SU-DHL-6 (cell line): ENCODE data around the gene PPP1R9B.

Experiments
- H2AFZ ChIP-seq: fragments of 200-600 bp; sonication (generic); 2 replicates; pipeline ENCODE4 v1.6.1; 2014; ENCODE audit warnings: low read depth, mild to moderate bottlenecking, moderate library complexity, mixed read lengths, antibody characterized with exemption, low read length; ENCODE audit not compliant: severe bottlenecking
- H3F3A ChIP-seq: fragments of 200-600 bp; shearing (Covaris generic); 2 replicates; pipeline ENCODE4 v1.6.0; 2016; ENCODE audit warnings: antibody characterized with exemption, mild to moderate bottlenecking; ENCODE audit not compliant: insufficient read depth
- H3K27ac ChIP-seq: fragments of 200-600 bp; sonication (generic); 2 replicates; pipeline ENCODE4 v1.5.1; 2016; ENCODE audit warnings: low read depth, mild to moderate bottlenecking, low read length, moderate library complexity, mixed read lengths
- H3K27me3 ChIP-seq: fragments of 200-600 bp; sonication (generic), shearing (Covaris generic); 2 replicates; pipeline ENCODE4 v1.6.0; 2014; ENCODE audit warnings: mild to moderate bottlenecking, low read length
- H3K36me3 ChIP-seq: fragments of 200-600 bp; sonication (generic); 2 replicates; pipeline ENCODE4 v1.6.1; 2014; ENCODE audit warnings: mild to moderate bottlenecking, low read length, mixed read lengths
- H3K4me2 ChIP-seq: fragments of 300-600, 200-600 bp; shearing (Covaris generic), sonication (generic); 2 replicates; pipeline ENCODE4 v1.6.0; 2014; ENCODE audit warnings: low read length, low read depth, mild to moderate bottlenecking; ENCODE audit not compliant: poor library complexity, severe bottlenecking
- H3K4me3 ChIP-seq: fragments of 200-600 bp; sonication (generic); 2 replicates; pipeline ENCODE4 v1.5.1; 2014; ENCODE audit warnings: antibody characterized with exemption, low read length, mild to moderate bottlenecking, mixed read lengths; ENCODE audit not compliant: insufficient read depth, poor library complexity, severe bottlenecking
- H3K79me2 ChIP-seq: fragments of 200-600 bp; sonication (generic); 2 replicates; pipeline ENCODE4 v1.6.1; 2014; ENCODE audit warnings: mild to moderate bottlenecking, low read length, moderate library complexity; ENCODE audit not compliant: insufficient read depth
- H3K9ac ChIP-seq: fragments of 200-600 bp; sonication (generic); 2 replicates; pipeline ENCODE4 v1.7.0; 2014; ENCODE audit warnings: mild to moderate bottlenecking, low read length
- H3K9me2 ChIP-seq: fragments of 200-600 bp; sonication (generic); replicated peaks from 2 replicates; pipeline ENCODE4 v1.6.1; 2014; ENCODE audit warnings: low read length; ENCODE audit not compliant: insufficient read depth
- H3K9me3 ChIP-seq: fragments of 200-600 bp; sonication (generic); 2 replicates; pipeline ENCODE4 v1.6.1; 2014; ENCODE audit warnings: low read length, mixed read lengths; ENCODE audit not compliant: insufficient read depth
- H4K20me1 ChIP-seq: fragments of 200-600 bp; sonication (generic); 2 replicates; pipeline ENCODE4 v1.6.1; 2014; ENCODE audit warnings: low read depth, mild to moderate bottlenecking, antibody characterized with exemption, low read length, moderate library complexity, mixed read lengths
- EZH2phosphoT487 ChIP-seq: fragments of 200-600 bp; sonication (generic), shearing (Covaris generic); conservative IDR thresholded peaks from 2 replicates; pipeline ENCODE4 v1.6.1; 2018; ENCODE audit warnings: mild to moderate bottlenecking, antibody characterized with exemption, low read length, moderate library complexity, mixed read lengths
- TF ChIP-seq, protein P1 (sequence below): fragments of 200-600 bp; sonication (generic); IDR thresholded peaks from one replicate; pipeline ENCODE4 v1.5.1; 2017; ENCODE audit warnings: antibody characterized with exemption, mild to moderate bottlenecking, low read length, moderate library complexity; ENCODE audit not compliant: insufficient read depth, poor library complexity, severe bottlenecking

PPP1R9B gene

DNA sequence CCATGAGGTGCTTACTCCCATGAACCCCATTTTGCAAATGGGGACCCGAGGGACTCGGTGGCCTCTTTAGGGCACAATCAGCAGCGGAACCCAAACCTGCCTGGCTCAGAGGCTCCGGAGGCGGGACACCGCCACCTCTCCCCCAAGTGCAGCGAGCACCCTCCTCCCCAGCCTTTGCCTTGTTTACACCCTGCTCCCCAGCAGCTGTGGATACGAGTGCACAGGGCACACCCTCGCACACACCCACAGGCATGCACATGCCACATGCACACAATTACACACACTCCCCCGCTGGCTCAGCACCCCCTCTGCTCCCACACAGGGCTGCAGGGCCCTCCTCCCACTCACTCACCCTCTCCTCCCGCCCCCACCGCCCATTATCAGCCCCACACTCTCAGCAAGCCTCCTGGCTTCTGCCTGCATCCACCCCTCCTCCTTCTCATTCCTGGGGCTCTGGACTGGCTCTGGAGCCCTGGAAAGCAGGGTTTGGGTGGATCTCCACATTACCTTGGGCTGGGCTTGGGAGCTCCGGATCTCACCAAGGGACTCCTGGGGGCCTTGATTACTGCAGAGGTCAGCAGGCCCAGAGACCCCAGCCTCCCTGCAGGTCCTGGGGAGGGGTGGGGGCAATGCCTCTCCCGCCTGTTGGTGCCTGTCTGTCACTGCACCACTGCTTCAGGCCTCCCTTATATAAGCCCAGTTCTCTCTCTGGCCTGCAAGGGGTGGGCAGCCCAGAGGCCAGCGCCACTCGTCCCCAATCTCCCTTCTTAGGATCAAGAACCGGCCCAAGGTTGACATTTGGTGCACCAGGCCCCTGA, 48.9 kb downstream of the PPP1R9B start:
- Histone ChIP-seq H3K9me2 (no peaks in the 10 kb centered on the region), H3K36me3 (no peaks in the 10 kb centered on the region), H2AFZ (no peak overlapping the region), H3K4me3 (no peak overlapping the region), H3K27me3 (no peaks in the 10 kb centered on the region), H4K20me1 (no peaks in the 10 kb centered on the region), H3K9ac (no peak overlapping the region), H3F3A (no peaks in the 10 kb centered on the region), H3K27ac (no peak overlapping the region), H3K4me2 (no peak overlapping the region), H3K79me2 (no peaks in the 10 kb centered on the region), H3K9me3 (no peaks in the 10 kb centered on the region)
- no peak for TF ChIP-seq EZH2phosphoT487
- TF ChIP-seq, protein P1, sequence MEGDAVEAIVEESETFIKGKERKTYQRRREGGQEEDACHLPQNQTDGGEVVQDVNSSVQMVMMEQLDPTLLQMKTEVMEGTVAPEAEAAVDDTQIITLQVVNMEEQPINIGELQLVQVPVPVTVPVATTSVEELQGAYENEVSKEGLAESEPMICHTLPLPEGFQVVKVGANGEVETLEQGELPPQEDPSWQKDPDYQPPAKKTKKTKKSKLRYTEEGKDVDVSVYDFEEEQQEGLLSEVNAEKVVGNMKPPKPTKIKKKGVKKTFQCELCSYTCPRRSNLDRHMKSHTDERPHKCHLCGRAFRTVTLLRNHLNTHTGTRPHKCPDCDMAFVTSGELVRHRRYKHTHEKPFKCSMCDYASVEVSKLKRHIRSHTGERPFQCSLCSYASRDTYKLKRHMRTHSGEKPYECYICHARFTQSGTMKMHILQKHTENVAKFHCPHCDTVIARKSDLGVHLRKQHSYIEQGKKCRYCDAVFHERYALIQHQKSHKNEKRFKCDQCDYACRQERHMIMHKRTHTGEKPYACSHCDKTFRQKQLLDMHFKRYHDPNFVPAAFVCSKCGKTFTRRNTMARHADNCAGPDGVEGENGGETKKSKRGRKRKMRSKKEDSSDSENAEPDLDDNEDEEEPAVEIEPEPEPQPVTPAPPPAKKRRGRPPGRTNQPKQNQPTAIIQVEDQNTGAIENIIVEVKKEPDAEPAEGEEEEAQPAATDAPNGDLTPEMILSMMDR: no peak

DNA sequence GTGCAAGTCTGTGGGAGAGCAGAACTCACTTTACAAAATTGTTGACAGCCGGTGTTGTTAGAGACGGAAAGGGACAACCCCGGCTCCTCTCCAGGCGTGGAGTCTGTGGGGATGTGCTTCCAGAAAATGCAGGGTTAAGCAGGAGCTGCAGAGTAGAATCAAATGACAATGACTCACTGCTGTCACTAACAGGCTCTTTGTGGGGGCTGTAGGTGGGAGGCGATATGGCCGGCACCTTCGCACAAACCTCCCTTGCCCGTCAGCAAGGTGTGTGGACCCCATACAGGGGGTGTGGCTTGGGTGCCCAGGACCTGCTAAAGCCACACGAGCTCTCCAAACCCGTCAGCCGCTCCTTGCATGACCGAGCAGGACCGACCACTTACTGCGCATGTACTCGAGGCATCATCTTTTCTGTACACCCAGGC, 49.5 kb downstream of the PPP1R9B start:
- no peak overlapping the region for H3K9ac ChIP-seq
- TF ChIP-seq EZH2phosphoT487: no peak
- no peak overlapping the region for H3K4me3 ChIP-seq
- H3K9me2 ChIP-seq: no peaks in the 10 kb centered on the region
- H3K36me3 ChIP-seq: no peaks in the 10 kb centered on the region
- H3K27me3 ChIP-seq: no peaks in the 10 kb centered on the region
- no peaks in the 10 kb centered on the region for H4K20me1 ChIP-seq
- H3K4me2 ChIP-seq: no peak overlapping the region
- no peaks in the 10 kb centered on the region for H3K79me2 ChIP-seq
- no peaks in the 10 kb centered on the region for H3F3A ChIP-seq
- no peaks in the 10 kb centered on the region for H3K9me3 ChIP-seq
- no peak overlapping the region for H3K27ac ChIP-seq
- no peak overlapping the region for H2AFZ ChIP-seq

DNA sequence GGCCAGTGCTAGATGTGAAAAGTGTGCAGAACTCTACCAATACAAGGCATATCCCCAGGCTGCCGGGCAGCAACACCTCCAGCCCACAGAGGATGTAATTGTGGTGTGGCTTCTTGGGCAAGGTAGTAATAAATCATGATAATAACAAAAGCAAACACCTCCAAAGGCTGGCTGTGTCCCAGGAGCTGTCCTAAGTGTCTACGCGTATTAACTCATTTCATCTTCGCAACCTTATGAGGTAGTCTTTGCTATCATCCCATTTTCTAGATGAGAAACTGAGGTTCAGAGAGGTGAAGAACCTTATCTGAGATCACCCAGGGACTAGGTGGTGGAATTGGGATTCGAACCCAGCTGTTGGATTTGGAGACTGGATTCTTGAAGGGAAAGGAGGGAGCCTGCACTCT, 50.0 kb downstream of the PPP1R9B start:
- no peak overlapping the region for H3K9ac ChIP-seq
- H3K9me2 ChIP-seq: no peaks in the 10 kb centered on the region
- no peaks in the 10 kb centered on the region for H3F3A ChIP-seq
- TF ChIP-seq EZH2phosphoT487: no peak
- TF ChIP-seq, protein P1: no peak
- no peaks in the 10 kb centered on the region for H4K20me1 ChIP-seq
- no peak overlapping the region for H3K4me3 ChIP-seq
- no peak overlapping the region for H2AFZ ChIP-seq
- H3K27me3 ChIP-seq: no peaks in the 10 kb centered on the region
- H3K27ac ChIP-seq: no peak overlapping the region
- H3K9me3 ChIP-seq: no peaks in the 10 kb centered on the region
- H3K36me3 ChIP-seq: no peaks in the 10 kb centered on the region
- H3K79me2 ChIP-seq: no peaks in the 10 kb centered on the region
- H3K4me2 ChIP-seq: no peak overlapping the region

DNA sequence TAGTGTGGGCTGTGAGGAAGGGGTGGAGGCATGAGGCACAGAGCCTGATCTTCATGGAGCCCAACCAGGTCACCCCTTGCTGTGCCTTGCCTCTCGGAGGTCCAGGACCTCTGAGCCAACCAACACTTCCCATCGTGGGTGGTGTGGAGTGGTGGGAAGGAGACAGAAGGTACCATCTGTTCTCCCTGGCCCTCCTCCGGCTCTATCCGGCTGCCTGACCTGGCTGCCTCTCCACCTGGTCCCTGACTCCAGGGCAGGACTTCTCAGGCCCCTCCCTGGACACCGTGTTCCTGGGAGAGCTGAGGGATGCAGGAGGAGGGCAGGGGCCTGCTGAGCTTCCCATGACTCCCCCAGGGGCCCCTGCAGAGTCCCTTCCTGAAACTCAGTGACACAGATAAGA, 51.5 kb downstream of the PPP1R9B start:
- no peaks in the 10 kb centered on the region for H3K9me2 ChIP-seq
- H3K9me3 ChIP-seq: no peaks in the 10 kb centered on the region
- TF ChIP-seq, protein P1: no peak
- TF ChIP-seq EZH2phosphoT487: no peak
- H3K79me2 ChIP-seq: no peaks in the 10 kb centered on the region
- no peaks in the 10 kb centered on the region for H3K36me3 ChIP-seq
- no peaks in the 10 kb centered on the region for H3F3A ChIP-seq
- H3K4me3 ChIP-seq: no peak overlapping the region
- no peaks in the 10 kb centered on the region for H3K27me3 ChIP-seq
- no peak overlapping the region for H3K27ac ChIP-seq
- no peak overlapping the region for H3K4me2 ChIP-seq
- no peak overlapping the region for H3K9ac ChIP-seq
- no peaks in the 10 kb centered on the region for H4K20me1 ChIP-seq
- no peak overlapping the region for H2AFZ ChIP-seq
